Ovary (tissue), 9 donors: ENCODE data around the gene NRXN3. TPM values are rescaled to one million over a fixed set of nuclear protein-coding genes. Genes with fewer than 3 reads are reported as not detected.

Experiments used
- DNase-seq, 5 donors: peaks; one replicate each; pipeline ENCODE4 v3.0.0-alpha.2; 2019 to 2020
- H3K27ac ChIP-seq, 2 donors: fragments of 200-600 bp; one replicate each; pipeline versions ENCODE4 v1.5.1 to v1.8.0; 2019 to 2022
- H3K27me3 ChIP-seq: fragments of 200-600 bp; one replicate; pipeline ENCODE4 v1.8.0; 2022
- H3K36me3 ChIP-seq: fragments of 200-600 bp; sonication (generic); one replicate; pipeline ENCODE4 v1.5.1; 2019
- H3K4me1 ChIP-seq: one replicate; pipeline ENCODE4 v1.8.1; 2013; ENCODE audit warnings: mild to moderate bottlenecking, moderate library complexity; ENCODE audit not compliant: insufficient read depth
- H3K4me3 ChIP-seq: fragments of 200-600 bp; sonication (generic); one replicate; pipeline ENCODE4 v1.5.1; 2017
- H3K9me3 ChIP-seq, 2 donors: fragments of 200-600 bp in 1 of 2; sonication (generic) in 1 of 2; one replicate each; pipeline versions ENCODE4 v1.5.1 to v1.8.1; 2013 to 2019; ENCODE audit warnings: mild to moderate bottlenecking in 1 of 2, moderate library complexity in 1 of 2
- EP300 ChIP-seq: sonication (generic); formaldehyde crosslinking; IDR thresholded peaks from one replicate; pipeline ENCODE4 v1.6.1; 2017; ENCODE audit warnings: antibody characterized with exemption
- POLR2A ChIP-seq: fragments of 450-650 bp; IDR thresholded peaks from one replicate; pipeline ENCODE4 v1.6.1; 2017; ENCODE audit warnings: antibody characterized with exemption, mild to moderate bottlenecking, moderate library complexity
- WGBS, 3 donors: extraction: QIAGEN DNeasy Blood & Tissue Kit in 1 of 3; methylation state at CpG; one replicate each; pipeline versions ENCODE4 v1.1.5 to v1.1.7; 2013 to 2017; 5-methylcytosine and 5-hydroxymethylcytosine counted together
- intact Hi-C, 4 donors: fragments of 100-400 bp; cut with DNase I; formaldehyde crosslinking; loops; one replicate each; pipeline versions ENCODE4 v1.11.0 to v1.15.1; 2022 to 2023
- polyA plus RNA-seq, 2 donors: library from polyadenylated mRNA; stranded (reverse); fragments of 200-250 nt in 1 of 2; fragments of 350-450 nt in 1 of 2; fragmentation: Illumina TruSeq in 1 of 2; extraction: RNeasy Lipid Tissue Mini Kit (QIAGEN cat#74804) in 1 of 2; gene quantifications; one replicate each; pipeline ENCODE4 v1.2.3, GENCODE V29; 2013 to 2014
- total RNA-seq, 7 donors: library from RNA; depleted of rRNA in 2 of 7; stranded (reverse); fragments of >200 nt in 2 of 7; fragmentation: NEBNext Ultra II Directional in 3 of 7; extraction: Animal tissue kit (Norgen Biotek cat#: 25700) in 3 of 7; gene quantifications; one replicate each; pipeline versions ENCODE4 v1.1.0 to v1.2.4, GENCODE V29; 2016 to 2023
- TF ChIP-seq, protein P1 (sequence below), 3 donors: fragments of 450-650 bp in 2 of 3; fragments of 200-600 bp in 1 of 3; IDR thresholded peaks; one replicate each; pipeline versions ENCODE4 v1.5.1 to v1.8.0; 2016 to 2022; ENCODE audit warnings: antibody characterized with exemption in 3 of 3, mild to moderate bottlenecking in 1 of 3
- donor health status: DM: no; HTN: no; CAD: no; lungs with moderate emphysema.
- donor health status: DM: no; HTN: no; CAD: no.
- donor health status: Bipolar disorder and iron deficiency.
- donor health status: DM: yes; HTN: yes; CAD: no.
- donor health status: DM: no; HTN: no; CAD: no.
- donor health status: DM: yes; HTN: yes; CAD: no.

The NRXN3 gene
- total and polyA plus RNA-seq, 9 donors, result 0.28 to 6.2 (median 0.82) TPM

DNA sequence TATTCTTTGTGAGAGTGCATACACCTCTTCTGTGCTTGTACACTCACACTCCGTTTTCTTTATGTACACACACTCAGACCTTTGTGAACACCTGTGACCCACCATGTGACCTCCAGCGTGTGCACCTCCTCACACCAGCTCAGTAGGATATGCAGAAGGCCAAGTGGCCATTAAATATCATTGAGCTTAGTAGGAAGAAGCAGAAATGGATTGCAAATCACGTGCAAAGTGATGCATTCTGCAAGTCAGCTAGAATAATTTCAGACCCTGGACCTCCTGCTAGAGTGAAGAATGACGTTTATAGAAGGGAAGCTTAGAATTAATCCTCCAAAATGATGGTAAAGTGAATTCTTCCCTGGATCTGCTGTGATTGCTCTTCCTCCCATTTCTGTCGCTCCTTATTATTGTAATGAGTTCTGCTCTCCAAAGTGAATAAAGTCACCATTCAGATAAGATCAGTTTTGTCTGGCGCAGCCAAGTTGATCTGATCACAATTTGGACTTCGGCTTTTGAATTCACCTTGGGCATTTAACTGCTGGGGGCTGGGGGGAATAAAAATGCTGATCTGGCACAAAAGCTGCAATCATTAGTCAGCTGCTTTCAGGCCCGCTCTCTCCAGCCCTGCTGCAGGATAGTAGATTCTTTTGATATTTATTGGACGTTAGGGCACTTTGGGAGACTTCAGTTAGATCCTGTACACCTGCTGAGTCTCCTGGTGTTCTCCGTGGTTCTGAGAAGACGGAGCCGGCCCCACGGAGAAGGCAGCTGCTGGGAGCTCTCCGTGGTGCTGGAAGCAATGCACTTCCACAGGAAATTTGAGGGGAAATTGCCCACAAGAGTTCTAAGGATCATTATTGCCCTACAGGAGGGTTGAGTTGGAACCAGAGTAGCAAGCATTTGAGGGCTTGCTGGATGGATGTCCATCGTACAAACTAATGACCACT lies 12.4 kb upstream of the NRXN3 start:
- no peaks in the 10 kb centered on the region for H3K9me3 ChIP-seq
- 39 to 43% (median 39%) methylated on average over 15 of the region's 15 CpGs for WGBS, 3 donors

DNA sequence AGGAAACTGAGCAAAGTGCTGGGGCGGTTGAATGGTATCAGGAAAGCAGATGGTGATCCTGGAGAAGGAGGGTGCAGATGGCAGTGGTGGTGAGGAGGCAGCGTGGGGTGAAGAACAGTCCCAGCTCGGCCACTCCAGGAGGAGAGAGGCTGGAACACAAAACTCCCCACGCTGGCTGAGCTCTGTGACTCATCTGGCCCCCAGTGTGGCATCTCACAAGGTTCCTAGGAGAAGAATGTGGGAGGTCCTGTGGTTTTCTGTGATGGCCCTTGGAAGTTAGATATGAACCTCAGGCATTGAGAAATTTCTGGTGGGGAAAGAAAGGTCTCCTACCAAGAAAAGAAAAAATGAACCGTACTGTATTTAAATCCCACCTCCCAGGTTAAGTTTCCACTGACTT lies 8.0 kb upstream of the NRXN3 start:
- DNase-seq, result no peak
- WGBS, 3 donors, result 63 to 74% (median 71%) methylated on average over 5 of the region's 5 CpGs
- Histone ChIP-seq H3K9me3 (no peaks in the 10 kb centered on the region), H3K27me3 (no peaks in the 10 kb centered on the region), H3K4me1 (no peaks in the 10 kb centered on the region), H3K4me3 (no peak overlapping the region), H3K27ac (no peak overlapping the region), H3K36me3 (no peaks in the 10 kb centered on the region)
- TF ChIP-seq, protein P1, sequence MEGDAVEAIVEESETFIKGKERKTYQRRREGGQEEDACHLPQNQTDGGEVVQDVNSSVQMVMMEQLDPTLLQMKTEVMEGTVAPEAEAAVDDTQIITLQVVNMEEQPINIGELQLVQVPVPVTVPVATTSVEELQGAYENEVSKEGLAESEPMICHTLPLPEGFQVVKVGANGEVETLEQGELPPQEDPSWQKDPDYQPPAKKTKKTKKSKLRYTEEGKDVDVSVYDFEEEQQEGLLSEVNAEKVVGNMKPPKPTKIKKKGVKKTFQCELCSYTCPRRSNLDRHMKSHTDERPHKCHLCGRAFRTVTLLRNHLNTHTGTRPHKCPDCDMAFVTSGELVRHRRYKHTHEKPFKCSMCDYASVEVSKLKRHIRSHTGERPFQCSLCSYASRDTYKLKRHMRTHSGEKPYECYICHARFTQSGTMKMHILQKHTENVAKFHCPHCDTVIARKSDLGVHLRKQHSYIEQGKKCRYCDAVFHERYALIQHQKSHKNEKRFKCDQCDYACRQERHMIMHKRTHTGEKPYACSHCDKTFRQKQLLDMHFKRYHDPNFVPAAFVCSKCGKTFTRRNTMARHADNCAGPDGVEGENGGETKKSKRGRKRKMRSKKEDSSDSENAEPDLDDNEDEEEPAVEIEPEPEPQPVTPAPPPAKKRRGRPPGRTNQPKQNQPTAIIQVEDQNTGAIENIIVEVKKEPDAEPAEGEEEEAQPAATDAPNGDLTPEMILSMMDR (IDR thresholded peaks at IDR 0.05), result no peak
- TF ChIP-seq POLR2A, result no peak
- no peak for TF ChIP-seq EP300
- intact Hi-C loops, result no loop called here

More for the DNA sequence above, 12.4 kb upstream of the NRXN3 start:
- Histone ChIP-seq H3K27ac (no peak overlapping the region), H3K4me3 (no peak overlapping the region), H3K4me1 (no peaks in the 10 kb centered on the region), H3K27me3 (no peaks in the 10 kb centered on the region), H3K36me3 (no peaks in the 10 kb centered on the region)
- intact Hi-C loops, result no loop called here
- no peak for DNase-seq
- TF ChIP-seq, protein P1 (IDR thresholded peaks at IDR 0.05), result no peak
- TF ChIP-seq EP300, result no peak
- no peak for TF ChIP-seq POLR2A

DNA sequence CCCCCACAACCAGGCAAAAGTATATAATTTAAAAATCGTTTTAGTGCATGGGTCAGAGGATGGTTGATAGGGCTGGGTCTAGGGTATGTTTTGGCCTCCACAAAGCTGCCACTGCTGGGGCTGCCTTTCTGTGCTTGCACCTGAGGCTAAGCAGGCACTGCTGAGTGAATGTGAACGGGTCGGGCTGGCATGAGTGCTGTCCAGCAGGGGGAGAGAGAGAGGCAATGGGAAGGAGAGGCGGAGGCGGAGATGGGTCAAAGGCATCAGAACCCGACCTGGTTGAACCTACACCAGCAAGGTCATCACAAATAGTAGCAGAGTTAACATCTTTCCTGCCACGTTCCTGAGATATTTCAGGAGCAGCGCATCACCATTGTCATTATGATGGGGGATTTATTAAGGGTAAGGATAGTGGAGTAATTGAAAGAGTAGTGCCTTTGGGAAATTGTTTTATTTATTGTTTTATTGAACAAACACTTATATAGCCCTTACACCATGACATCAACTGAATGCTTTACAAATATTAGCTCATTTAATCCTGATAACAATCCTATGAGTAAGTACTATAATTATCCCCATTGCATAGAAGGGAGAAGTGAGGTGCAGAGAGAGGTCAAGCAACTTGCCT lies 5.8 kb upstream of the NRXN3 start:
- H3K27me3 ChIP-seq, result no peaks in the 10 kb centered on the region
- no peaks in the 10 kb centered on the region for H3K4me1 ChIP-seq
- DNase-seq, result no peak
- intact Hi-C loops, result no loop called here
- 7 to 10% (median 8%) methylated on average over 8 of the region's 8 CpGs for WGBS, 3 donors
- no peak overlapping the region for H3K4me3 ChIP-seq
- H3K36me3 ChIP-seq, result no peaks in the 10 kb centered on the region
- no peak overlapping the region for H3K27ac ChIP-seq
- TF ChIP-seq, protein P1 (IDR thresholded peaks at IDR 0.05), result no peak
- TF ChIP-seq POLR2A, result no peak
- TF ChIP-seq EP300, result no peak
- H3K9me3 ChIP-seq, result no peaks in the 10 kb centered on the region

DNA sequence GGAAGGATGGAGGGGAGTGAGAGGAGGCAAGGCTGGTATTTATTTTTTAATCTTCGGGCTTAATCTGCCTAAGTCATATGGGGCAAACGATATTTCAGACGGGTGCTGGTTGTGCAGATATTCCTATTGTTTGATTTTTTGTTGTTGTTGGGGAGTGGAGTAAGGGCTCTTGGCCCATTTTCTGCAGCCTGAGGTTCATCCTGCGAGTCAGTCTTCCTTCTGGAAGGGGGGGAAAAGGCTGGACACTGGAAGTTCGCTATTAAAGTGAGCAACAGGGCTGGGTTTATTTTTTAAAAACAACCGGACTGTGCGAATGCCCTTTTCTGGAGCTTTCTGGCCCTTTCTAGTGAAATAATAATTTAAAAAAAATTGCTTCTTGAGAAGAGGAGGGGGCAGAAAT lies 2.3 kb downstream of the NRXN3 start:
- H3K27ac ChIP-seq, result no peak overlapping the region
- 81 to 88% (median 87%) methylated on average over 7 of the region's 7 CpGs for WGBS, 3 donors
- no peak for DNase-seq
- TF ChIP-seq POLR2A, result no peak
- TF ChIP-seq, protein P1 (IDR thresholded peaks at IDR 0.05), result no peak
- no peak for TF ChIP-seq EP300
- no peaks in the 10 kb centered on the region for H3K27me3 ChIP-seq
- H3K36me3 ChIP-seq, result no peaks in the 10 kb centered on the region
- intact Hi-C loops, result no loop called here
- no peak overlapping the region for H3K4me3 ChIP-seq
- peaks cover 0 to 6% of the 10 kb centered on the region in 2 donors for H3K9me3 ChIP-seq
- H3K4me1 ChIP-seq, result no peaks in the 10 kb centered on the region
